GM12878 (cell line): Measurements from ENCODE around the gene RAB3C. TPM values are rescaled to one million over a fixed set of nuclear protein-coding genes. Genes with fewer than 3 reads are reported as not detected.

ENCODE experiments used
- ATF7 ChIP-seq: fragments of 450-650 bp; IDR thresholded peaks from 2 replicates; pipeline ENCODE4 v1.6.1; 2016; ENCODE audit warnings: low read depth, mild to moderate bottlenecking
- IRF5 ChIP-seq: fragments of 450-650 bp; IDR thresholded peaks from 2 replicates; pipeline ENCODE4 v1.6.1; 2017; ENCODE audit warnings: borderline replicate concordance
- KDM1A ChIP-seq: fragments of 200-600 bp; sonication (generic); IDR thresholded peaks from 2 replicates; pipeline ENCODE4 v1.6.1; 2016; ENCODE audit warnings: borderline replicate concordance
- MTA2 ChIP-seq: fragments of 450-650 bp; IDR thresholded peaks from 2 replicates; pipeline ENCODE4 v1.6.1; 2016; ENCODE audit warnings: low read depth, mild to moderate bottlenecking, moderate library complexity
- NBN ChIP-seq: fragments of 450-650 bp; IDR thresholded peaks from 2 replicates; pipeline ENCODE4 v1.6.1; 2016
- NFYA ChIP-seq: IDR thresholded peaks from 2 replicates; pipeline ENCODE4 v1.6.1; 2011; ENCODE audit warnings: low read depth, mild to moderate bottlenecking, low read length, improper control_type of control experiment, borderline replicate concordance
- NKRF ChIP-seq: fragments of 450-650 bp; conservative IDR thresholded peaks from 2 replicates; pipeline ENCODE4 v1.6.1; 2017; ENCODE audit warnings: mild to moderate bottlenecking, moderate library complexity
- NR2F1 ChIP-seq: fragments of 450-650 bp; conservative IDR thresholded peaks from 2 replicates; pipeline ENCODE4 v1.6.1; 2017; ENCODE audit warnings: mild to moderate bottlenecking
- RAD21 ChIP-seq: IDR thresholded peaks from 2 replicates; pipeline ENCODE4 v1.6.1; 2011; ENCODE audit warnings: mild to moderate bottlenecking, low read depth, low read length, moderate library complexity; ENCODE audit not compliant: insufficient read depth
- RBBP5 ChIP-seq: fragments of 200-600 bp; sonication (generic); conservative IDR thresholded peaks from 2 replicates; pipeline ENCODE4 v1.6.1; 2016
- RELB ChIP-seq: fragments of 450-650 bp; IDR thresholded peaks from 2 replicates; pipeline ENCODE4 v1.6.1; 2017; ENCODE audit warnings: low read depth, mild to moderate bottlenecking, moderate library complexity
- SMARCA5 ChIP-seq: fragments of 450-650 bp; IDR thresholded peaks from 2 replicates; pipeline ENCODE4 v1.6.1; 2017; ENCODE audit warnings: mild to moderate bottlenecking
- SMC3 ChIP-seq: IDR thresholded peaks from 2 replicates; pipeline ENCODE4 v1.6.1; 2011; ENCODE audit warnings: low read length, improper control_type of control experiment, borderline replicate concordance
- ZNF207 ChIP-seq: fragments of 450-650 bp; IDR thresholded peaks from 2 replicates; pipeline ENCODE4 v1.6.1; 2014; ENCODE audit warnings: antibody characterized with exemption, mild to moderate bottlenecking, borderline replicate concordance
- ZZZ3 ChIP-seq: IDR thresholded peaks from 2 replicates; pipeline ENCODE4 v1.6.1; 2011; ENCODE audit warnings: low read depth; ENCODE audit not compliant: control insufficient read depth, insufficient read length
- polyA plus RNA-seq, 11 experiments: library from polyadenylated mRNA; depleted of rRNA in 4 of 11; unstranded in 6 of 11; stranded (reverse) in 5 of 11; fragments of >200 nt; fragmentation: Nextera tagmentation in 4 of 11; fragmentation: Illumina TruSeq in 1 of 11; extraction: Ambion mirVana in 4 of 11; extraction: Trizol in 1 of 11; gene quantifications; 1 replicate in 1 of 11; 2 replicates in 10 of 11; pipeline versions ENCODE4 v1.2.1 to v1.2.3, GENCODE V29; 2011 to 2016; ENCODE audit warnings: inconsistent platforms in 2 of 11, missing spikeins in 2 of 11, low read depth in 1 of 11
- total RNA-seq, 4 experiments: library from RNA; depleted of rRNA in 3 of 4; stranded (reverse); fragments of >200 nt in 3 of 4; fragmentation: Illumina TruSeq in 1 of 4; extraction: Trizol in 1 of 4; gene quantifications; 2 replicates each; pipeline versions ENCODE4 v1.2.1 to v1.2.3, GENCODE V29; 2013 to 2021

RAB3C gene
- total and polyA plus RNA-seq, 10 of the 15 experiments (the other 5 are each of a cell fraction or from before 2014, with no cell fraction given) = not detected

- no peak for TF ChIP-seq IRF5
- no peak for TF ChIP-seq NFYA
- TF ChIP-seq RELB = no peak
- TF ChIP-seq MTA2 = no peak
- no peak for TF ChIP-seq NKRF
- no peak for TF ChIP-seq ZNF207
- no peak for TF ChIP-seq KDM1A
- TF ChIP-seq NR2F1 = no peak
- TF ChIP-seq SMC3 = no peak
- TF ChIP-seq ATF7 = no peak
- TF ChIP-seq SMARCA5 = no peak
- no peak for TF ChIP-seq NBN
- TF ChIP-seq RAD21 = no peak
- no peak for TF ChIP-seq ZZZ3
- TF ChIP-seq RBBP5 = no peak
- TF ChIP-seq, all 136 proteins: peak for 0
Observed at GRCh38 chr5:58902305-58902704, 319.4 kb downstream of the RAB3C start (continued).
